B cell (primary cell): ENCODE data around the gene PAN3. TPM values are rescaled to one million over a fixed set of nuclear protein-coding genes. Genes with fewer than 3 reads are reported as not detected.

ENCODE experiments used
- ATAC-seq: fragments of 200-7000 bp; cut with Tn5 transposase; one replicate; pipeline ENCODE4 v1.10.0; 2021; ENCODE audit warnings: low read depth, mild to moderate bottlenecking, moderate number of reproducible peaks, moderate library complexity
- CTCF ChIA-PET: fragments of 350-600 bp; sonication (Branson Sonifier 250); formaldehyde crosslinking; loops from one replicate; lab custom pipeline; 2021; ENCODE audit warnings: antibody characterized with exemption, inconsistent platforms; lab: Charles Lee
- POLR2A ChIA-PET: fragments of 350-600 bp; sonication (Branson Sonifier 250); formaldehyde crosslinking; loops from one replicate; lab custom pipeline; 2021; ENCODE audit warnings: antibody characterized with exemption; lab: Charles Lee
- DNase-seq: peaks from one replicate; pipeline ENCODE4 v3.0.0; 2013
- H2AFZ ChIP-seq: 2 replicates; pipeline ENCODE4 v1.6.1; 2012; ENCODE audit warnings: mild to moderate bottlenecking, low read depth, low read length; ENCODE audit not compliant: insufficient read depth, poor library complexity, severe bottlenecking
- H3K27ac ChIP-seq, 2 donors: 1 replicate in 1 of 2; 2 replicates in 1 of 2; pipeline ENCODE4 v1.5.1; 2012 to 2013; ENCODE audit warnings: low read length in 2 of 2, mild to moderate bottlenecking in 2 of 2, moderate library complexity in 1 of 2
- H3K27me3 ChIP-seq, 4 experiments: fragments of 200-600 bp in 1 of 4; sonication (generic) in 1 of 4; replicated peaks in 1 of 4; 1 replicate in 2 of 4; 2 replicates in 2 of 4; pipeline versions ENCODE4 v1.6.1 to v1.7.0; 2013 to 2016; ENCODE audit warnings: low read length in 3 of 4, mild to moderate bottlenecking in 2 of 4, mixed read lengths in 1 of 4, moderate library complexity in 1 of 4; ENCODE audit not compliant: insufficient read depth in 4 of 4, control insufficient read depth in 3 of 4; ENCODE audit errors: control extremely low read depth in 1 of 4
- H3K36me3 ChIP-seq, 2 experiments: replicated peaks in 1 of 2; 1 replicate in 1 of 2; 2 replicates in 1 of 2; pipeline versions ENCODE4 v1.6.1 to v1.7.1; 2013; ENCODE audit warnings: low read length in 1 of 2; ENCODE audit not compliant: insufficient read depth in 2 of 2, control insufficient read depth in 1 of 2; ENCODE audit errors: control extremely low read depth in 1 of 2, extremely low read depth in 1 of 2
- H3K4me1 ChIP-seq, 2 donors: fragments of 200-600 bp in 1 of 2; sonication (generic) in 1 of 2; 1 replicate in 1 of 2; 2 replicates in 1 of 2; pipeline versions ENCODE4 v1.5.1 to v1.6.1; 2013 to 2017; ENCODE audit warnings: low read length in 2 of 2; ENCODE audit not compliant: control insufficient read depth in 2 of 2, insufficient read depth in 2 of 2
- H3K4me2 ChIP-seq: replicated peaks from 2 replicates; pipeline ENCODE3; 2012; ENCODE audit warnings: mild to moderate bottlenecking, low read depth, low read length; ENCODE audit not compliant: poor library complexity, severe bottlenecking
- H3K4me3 ChIP-seq, 5 experiments: fragments of 200-600 bp in 1 of 5; sonication (generic) in 1 of 5; 1 replicate in 3 of 5; 2 replicates in 2 of 5; pipeline versions ENCODE4 v1.5.1 to v1.7.0; 2011 to 2016; ENCODE audit warnings: low read length in 4 of 5, mild to moderate bottlenecking in 4 of 5, low read depth in 2 of 5, control low read depth in 1 of 5, moderate library complexity in 1 of 5; ENCODE audit not compliant: insufficient read depth in 1 of 5; ENCODE audit errors: control extremely low read depth in 1 of 5, extremely low read depth in 1 of 5
- H3K79me2 ChIP-seq: fragments of 200-600 bp; sonication (generic); one replicate; pipeline ENCODE4 v1.6.0; 2016; ENCODE audit warnings: low read length; ENCODE audit not compliant: control insufficient read depth, insufficient read depth
- H3K9ac ChIP-seq: fragments of 200-600 bp; sonication (generic); 2 replicates; pipeline ENCODE4 v1.6.1; 2017; ENCODE audit warnings: mild to moderate bottlenecking, low read length, moderate library complexity
- H3K9me3 ChIP-seq, 3 donors: one replicate each; pipeline versions ENCODE4 v1.6.1 to v1.7.1; 2013; ENCODE audit warnings: low read length in 2 of 3; ENCODE audit not compliant: control insufficient read depth in 2 of 3, insufficient read depth in 1 of 3; ENCODE audit errors: control extremely low read depth in 1 of 3
- H4K20me1 ChIP-seq: 2 replicates; pipeline ENCODE4 v1.6.0; 2012; ENCODE audit warnings: mild to moderate bottlenecking, low read length; ENCODE audit not compliant: insufficient read depth, control insufficient read depth, poor library complexity, severe bottlenecking
- H3K27ac Mint-ChIP-seq: one replicate; pipeline ENCODE4 v1.8.0; 2021; ENCODE audit warnings: mixed read lengths
- H3K27me3 Mint-ChIP-seq: one replicate; pipeline ENCODE4 v1.8.0; 2021; ENCODE audit warnings: mixed read lengths
- H3K4me1 Mint-ChIP-seq: one replicate; pipeline ENCODE4 v1.8.0; 2021; ENCODE audit warnings: mixed read lengths
- H3K4me3 Mint-ChIP-seq: one replicate; pipeline ENCODE4 v1.8.0; 2021; ENCODE audit warnings: mixed read lengths
- H3K9me3 Mint-ChIP-seq: one replicate; pipeline ENCODE4 v1.8.0; 2022; ENCODE audit warnings: mixed read lengths; ENCODE audit not compliant: insufficient read depth
- CTCF ChIP-seq: fragments of 200-600 bp; IDR thresholded peaks from one replicate; pipeline ENCODE4 v1.8.0; 2022; ENCODE audit warnings: antibody characterized with exemption, mild to moderate bottlenecking
- EZH2 ChIP-seq: IDR thresholded peaks from 2 replicates; pipeline ENCODE4 v1.6.1; 2012; ENCODE audit warnings: borderline replicate concordance, low read depth, mild to moderate bottlenecking, moderate library complexity, low read length; ENCODE audit not compliant: insufficient read depth, poor library complexity, severe bottlenecking
- WGBS: methylation state at CpG from one replicate; pipeline ENCODE4 v1.1.5; 2013; ENCODE audit warnings: missing lambda C conversion rate; ENCODE audit not compliant: insufficient coverage; 5-methylcytosine and 5-hydroxymethylcytosine counted together
- intact Hi-C: fragments of 100-400 bp; cut with micrococcal nuclease; formaldehyde crosslinking; loops from one replicate; pipeline ENCODE4 v1.10.0; 2022
- polyA plus RNA-seq: library from polyadenylated mRNA; depleted of rRNA; stranded (reverse); fragments of >200 nt; gene quantifications from 2 replicates; pipeline ENCODE4 v1.2.3, GENCODE V29; 2012
- total RNA-seq, 2 donors: library from RNA; stranded (reverse); fragments of 120-200 nt in 1 of 2; gene quantifications; 1 replicate in 1 of 2; 2 replicates in 1 of 2; pipeline versions ENCODE4 v1.2.3 to v1.2.4, GENCODE V29; 2013 to 2022

The PAN3 gene
- total and polyA plus RNA-seq, 2 donors (not counting 1 experiment from before 2014, with no cell fraction given), result 23.4 to 117 TPM

- TF ChIP-seq CTCF (no peak), EZH2 (no peak)
- peaks cover 29% of the 10 kb centered on the region for H3K4me1 Mint-ChIP-seq
- no peaks in the 10 kb centered on the region for H4K20me1 ChIP-seq
- no peaks in the 10 kb centered on the region for H3K79me2 ChIP-seq
- no peaks in the 10 kb centered on the region for H3K9me3 ChIP-seq
- H3K4me3 Mint-ChIP-seq, result no peak overlapping the region
- no peaks in the 10 kb centered on the region for H3K4me1 ChIP-seq
- WGBS, result no CpG with 5 or more reads among the region's 2 CpGs
- ATAC-seq, result no peak
- POLR2A ChIA-PET, result no interaction called here
- H3K27ac Mint-ChIP-seq, result peak overlapping the region; percentile 64
- no peaks in the 10 kb centered on the region for H3K9me3 Mint-ChIP-seq
- no peak overlapping the region for H3K4me3 ChIP-seq
- no peak overlapping the region for H3K9ac ChIP-seq
- H3K27me3 Mint-ChIP-seq, result no peaks in the 10 kb centered on the region
- peaks cover 0 to 11% of the 10 kb centered on the region in 2 experiments for H3K36me3 ChIP-seq
- no peaks in the 10 kb centered on the region for H3K27me3 ChIP-seq
- intact Hi-C loops, result no loop called here
- no peak overlapping the region for H3K27ac ChIP-seq
- no peak overlapping the region for H2AFZ ChIP-seq
- CTCF ChIA-PET, result interaction anchor here (1.0 kb wide), 1 partner anchor 408 kb away, joined by 3 read pairs; no protein-coding TSS in a partner anchor
- no peak overlapping the region for H3K4me2 ChIP-seq
- DNase-seq, result no peak
These were observed 99.6 kb downstream of the PAN3 start for GRCh38 chr13:28237944-28238343.

GRCh38 chr13:28239374-28239773, 101.0 kb downstream of the PAN3 start:
- Histone ChIP-seq H3K79me2 (no peaks in the 10 kb centered on the region), H3K4me1 (no peaks in the 10 kb centered on the region), H3K9me3 (no peaks in the 10 kb centered on the region), H3K4me2 (no peak overlapping the region), H3K9ac (no peak overlapping the region), H2AFZ (no peak overlapping the region), H3K27me3 (no peaks in the 10 kb centered on the region), H3K4me3 (no peak overlapping the region), H3K36me3 (peaks cover 0 to 11% of the 10 kb centered on the region in 2 experiments), H4K20me1 (no peaks in the 10 kb centered on the region), H3K27ac (peak overlapping the region in 1 of 2 donors; percentile 62)
- no CpG with 5 or more reads among the region's 2 CpGs for WGBS
- intact Hi-C loops, result no loop called here
- no peaks in the 10 kb centered on the region for H3K9me3 Mint-ChIP-seq
- TF ChIP-seq EZH2, result no peak
- no peak for TF ChIP-seq CTCF
- H3K27me3 Mint-ChIP-seq, result no peaks in the 10 kb centered on the region
- CTCF ChIA-PET, result interaction anchor here (0.6 kb wide), 1 partner anchor 15 kb away, joined by 3 read pairs; no protein-coding TSS in a partner anchor
- H3K4me3 Mint-ChIP-seq, result no peak overlapping the region
- ATAC-seq, result no peak
- POLR2A ChIA-PET, result no interaction called here
- peaks cover 26% of the 10 kb centered on the region for H3K4me1 Mint-ChIP-seq
- no peak for DNase-seq
- peak overlapping the region; percentile 4 for H3K27ac Mint-ChIP-seq
